NCI-H69 (cell line): ENCODE results near the gene CTRB1.
"Not testable (repeated sequence)": the region's sequence is repeated elsewhere in the genome, so short reads cannot be mapped to it uniquely, and the experiment has no call there.

Source experiments
- DNase-seq: peaks from one replicate; lab custom pipeline; 2025; lab: John Stamatoyannopoulos, UW

Gene CTRB1

GRCh38 chr16:75272629-75273028 lies 53.8 kb downstream of the CTRB1 start:
- DNase-seq: not testable (repeated sequence)

- no peak for DNase-seq
Measured at GRCh38 chr16:75273054-75273925, 54.5 kb downstream of the CTRB1 start.
